Activated T-cell treated with anti-CD3 and anti-CD28 coated beads, Interleukin-2, amount 50 U/mL, for 48 hours (primary cell): Measurements from ENCODE around the gene PLSCR3.

Experiments used
- DNase-seq, 2 experiments: peaks; one replicate each; pipeline ENCODE4 v3.0.0-alpha.2; 2020

The PLSCR3 gene

DNA sequence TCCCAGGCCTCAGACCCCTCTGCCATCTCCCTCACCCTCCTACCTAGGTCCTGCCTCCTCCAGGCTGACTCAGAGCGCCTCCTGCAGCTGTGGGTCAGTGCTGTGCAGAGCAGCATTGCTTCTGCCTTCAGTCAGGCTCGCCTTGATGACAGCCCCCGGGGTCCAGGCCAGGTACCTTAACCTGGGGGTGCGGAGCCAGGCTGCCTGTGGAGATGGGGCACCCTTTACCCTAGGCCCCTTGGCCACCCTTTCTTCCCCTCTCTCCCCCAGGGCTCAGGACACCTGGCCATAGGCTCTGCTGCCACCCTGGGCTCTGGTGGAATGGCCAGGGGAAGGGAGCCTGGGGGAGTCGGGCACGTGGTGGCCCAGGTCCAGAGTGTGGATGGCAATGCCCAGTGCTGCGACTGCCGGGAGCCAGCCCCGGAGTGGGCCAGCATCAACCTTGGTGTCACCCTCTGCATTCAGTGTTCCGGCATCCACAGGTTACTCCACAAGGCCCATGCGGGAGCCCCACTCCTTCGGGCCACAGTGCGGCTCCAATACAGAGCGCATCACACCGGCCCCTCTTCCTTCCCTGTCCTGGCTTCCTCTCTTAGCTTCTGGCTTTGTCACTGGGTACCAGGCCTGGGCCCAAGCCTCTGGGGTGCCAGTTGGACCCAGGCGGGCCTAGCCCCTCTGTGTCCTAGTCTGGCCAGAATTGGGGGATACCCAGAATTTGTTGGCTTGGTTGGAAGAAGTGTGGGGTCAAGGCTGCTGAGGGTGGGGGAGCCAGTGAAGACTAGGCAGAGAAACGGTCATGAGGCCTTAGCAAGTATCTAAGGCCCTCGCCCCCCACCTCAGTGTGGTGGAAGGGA is 47.3 kb downstream of the PLSCR3 start:
- no peak for DNase-seq

DNA sequence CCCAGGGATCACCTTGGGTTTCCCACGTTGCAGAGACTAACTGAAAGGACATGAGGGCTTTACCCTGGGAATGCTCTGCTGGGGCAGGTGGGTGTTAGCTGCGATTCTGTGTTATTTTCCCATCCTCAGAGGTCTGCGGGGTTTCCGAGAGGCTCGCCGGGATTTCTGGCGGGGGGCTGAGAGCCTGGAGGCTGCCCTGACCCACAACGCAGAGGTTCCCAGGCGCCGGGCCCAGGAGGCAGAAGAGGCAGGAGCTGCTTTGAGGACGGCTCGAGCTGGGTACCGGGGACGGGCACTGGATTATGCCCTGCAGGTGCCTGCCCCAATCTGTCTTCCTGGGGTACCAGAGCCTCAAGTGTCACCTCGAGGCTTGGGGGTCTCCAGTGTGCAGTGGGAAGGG is 51.1 kb downstream of the PLSCR3 start:
- DNase-seq: no peak

DNA sequence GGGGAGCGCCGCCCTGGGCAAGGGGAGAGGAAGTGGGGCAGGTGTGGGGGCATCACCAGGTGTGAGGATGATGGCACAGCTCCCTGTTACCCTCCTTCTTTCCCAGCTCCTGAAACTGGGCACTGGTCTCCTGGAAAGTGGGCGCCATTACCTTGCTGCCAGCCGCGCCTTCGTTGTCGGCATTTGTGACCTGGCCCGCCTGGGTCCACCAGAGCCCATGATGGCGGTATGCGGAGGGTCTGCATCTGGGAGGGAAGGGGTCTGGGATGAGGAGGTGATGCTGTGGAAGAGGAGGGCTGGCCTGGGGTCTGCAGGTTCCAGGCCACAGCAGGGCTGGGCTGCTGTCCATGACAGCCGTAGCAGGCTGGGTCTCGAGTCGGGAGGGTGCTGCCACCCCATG is 52.5 kb downstream of the PLSCR3 start:
- DNase-seq: no peak

DNA sequence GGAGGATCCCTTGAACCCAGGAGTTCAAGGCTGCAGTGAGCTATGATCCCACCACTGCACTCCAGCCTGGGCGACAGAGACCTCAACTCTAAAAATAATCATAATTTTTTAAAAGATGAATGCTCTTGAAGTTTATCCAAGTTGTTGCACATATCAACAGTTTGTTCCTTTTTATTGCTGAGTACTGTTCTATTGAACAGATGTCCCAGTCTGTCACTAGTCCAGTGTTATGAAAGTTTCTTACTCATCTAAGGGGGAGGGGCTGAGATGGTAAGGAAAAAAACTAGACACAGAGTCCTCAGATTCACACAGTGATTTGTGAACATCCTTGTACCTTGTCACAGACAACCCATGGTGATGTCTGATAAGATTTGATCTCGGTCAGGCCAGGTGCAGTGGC is 54.1 kb downstream of the PLSCR3 start:
- DNase-seq: no peak
